T-helper 1 cell (primary cell): ENCODE results near the gene BICRA.
"Not testable (repeated sequence)": the region's sequence is repeated elsewhere in the genome, so short reads cannot be mapped to it uniquely, and the experiment has no call there.

Experiments used
- DNase-seq, 5 donors: peaks; one replicate each; pipeline ENCODE4 v3.0.0-alpha.2; 2012 to 2020

The BICRA gene

GRCh38 chr19:47663911-47664771, 55.2 kb downstream of the BICRA start:
- no peak for DNase-seq

- not testable (repeated sequence) for DNase-seq
Measured at GRCh38 chr19:47668556-47668955, 59.6 kb downstream of the BICRA start.

- no peak for DNase-seq
Measured at GRCh38 chr19:47670736-47671135, 61.8 kb downstream of the BICRA start.

GRCh38 chr19:47671499-47671898, 62.6 kb downstream of the BICRA start:
- DNase-seq, result no peak

- DNase-seq, result no peak
Measured at GRCh38 chr19:47673426-47673825, 64.5 kb downstream of the BICRA start.

GRCh38 chr19:47674548-47674947, 65.6 kb downstream of the BICRA start:
- DNase-seq, result no peak

GRCh38 chr19:47675271-47675670, 66.3 kb downstream of the BICRA start:
- DNase-seq, result no peak

- no peak for DNase-seq
Measured at GRCh38 chr19:47675859-47676258, 66.9 kb downstream of the BICRA start.

- DNase-seq, result no peak
Measured at GRCh38 chr19:47676811-47677210, 67.9 kb downstream of the BICRA start.

GRCh38 chr19:47679251-47679900, 70.4 kb downstream of the BICRA start:
- no peak for DNase-seq

GRCh38 chr19:47679922-47680857, 71.3 kb downstream of the BICRA start:
- DNase-seq, result no peak

- DNase-seq, result no peak
Measured at GRCh38 chr19:47680858-47681332, 72.0 kb downstream of the BICRA start.

- no peak for DNase-seq
Measured at GRCh38 chr19:47681388-47681787, 72.5 kb downstream of the BICRA start.

GRCh38 chr19:47681936-47682335, 73.0 kb downstream of the BICRA start:
- no peak for DNase-seq

GRCh38 chr19:47682939-47683338, 74.0 kb downstream of the BICRA start:
- no peak for DNase-seq

- DNase-seq, result no peak
Measured at GRCh38 chr19:47686679-47687450, 77.9 kb downstream of the BICRA start.

GRCh38 chr19:47687906-47688305, 79.0 kb downstream of the BICRA start:
- DNase-seq, result no peak

- no peak for DNase-seq
Measured at GRCh38 chr19:47691090-47691489, 82.2 kb downstream of the BICRA start.

- no peak for DNase-seq
Measured at GRCh38 chr19:47691782-47692181, 82.8 kb downstream of the BICRA start.

GRCh38 chr19:47693489-47693888, 84.6 kb downstream of the BICRA start:
- no peak for DNase-seq

GRCh38 chr19:47693903-47694302, 85.0 kb downstream of the BICRA start:
- DNase-seq, result no peak
